GM21447 (cell line): ENCODE data around the gene P4HA1.

Experiments
- ATAC-seq: cut with Tn5 transposase; IDR thresholded peaks from one replicate; pipeline ENCODE4 v1.9.1; 2021; ENCODE audit not compliant: unreplicated experiment

P4HA1 gene

GRCh38 chr10:73094986-73095480 lies 1.6 kb downstream of the P4HA1 start:
- no peak for ATAC-seq

GRCh38 chr10:73093922-73094850 lies 2.5 kb downstream of the P4HA1 start:
- ATAC-seq = no peak

GRCh38 chr10:73092830-73093229 lies 3.8 kb downstream of the P4HA1 start:
- ATAC-seq = no peak

GRCh38 chr10:73088304-73088703 lies 8.4 kb downstream of the P4HA1 start:
- no peak for ATAC-seq

- ATAC-seq = no peak
Measured at GRCh38 chr10:73086816-73087215, 9.8 kb downstream of the P4HA1 start.

- ATAC-seq = no peak
Measured at GRCh38 chr10:73084209-73084608, 12.5 kb downstream of the P4HA1 start.

- no peak for ATAC-seq
Measured at GRCh38 chr10:73083221-73083620, 13.4 kb downstream of the P4HA1 start.

- ATAC-seq = peak; percentile 68
Measured at GRCh38 chr10:73079779-73080541, 16.7 kb downstream of the P4HA1 start.

GRCh38 chr10:73076360-73077183 lies 20.1 kb downstream of the P4HA1 start:
- no peak for ATAC-seq

- ATAC-seq = no peak
Measured at GRCh38 chr10:73075829-73076228, 20.8 kb downstream of the P4HA1 start.

GRCh38 chr10:73073627-73074026 lies 23.0 kb downstream of the P4HA1 start:
- ATAC-seq = no peak

- ATAC-seq = no peak
Measured at GRCh38 chr10:73065441-73065840, 31.2 kb downstream of the P4HA1 start.

GRCh38 chr10:73061743-73062142 lies 34.9 kb downstream of the P4HA1 start:
- ATAC-seq = no peak

GRCh38 chr10:73060738-73061635 lies 35.7 kb downstream of the P4HA1 start:
- ATAC-seq = no peak

GRCh38 chr10:73060173-73060572 lies 36.5 kb downstream of the P4HA1 start:
- no peak for ATAC-seq

- no peak for ATAC-seq
Measured at GRCh38 chr10:73058057-73058591, 38.5 kb downstream of the P4HA1 start.

- ATAC-seq = peak; percentile 87
Measured at GRCh38 chr10:73054286-73054685, 42.4 kb downstream of the P4HA1 start.

- no peak for ATAC-seq
Measured at GRCh38 chr10:73053275-73053674, 43.4 kb downstream of the P4HA1 start.

- ATAC-seq = no peak
Measured at GRCh38 chr10:73044378-73045285, 52.0 kb downstream of the P4HA1 start.
